Measurements from ENCODE around the gene PRLH.

PRLH gene

GRCh38 chr2:237566401-237567235, at the start of gene PRLH:
Gene PRLH, plus strand, starts transcription at chr2:237566574. Its CDS starts 0 bp downstream, at chr2:237566574.
- Histone ChIP-seq H3K9me3 (ENCODE audit: control insufficient read depth, insufficient read depth, low read depth, low read length) (no peaks in the 10 kb centered on the region), H3K27ac (ENCODE audit: extremely low read depth, low read depth, low read length) (no peak within 1 kb of the TSS), H3K36me3 (ENCODE audit: control insufficient read depth in 2 of 2, insufficient read depth in 1 of 2, low read length in 2 of 2) (no peaks in the 10 kb centered on the region), H3K4me1 (ENCODE audit: control insufficient read depth, insufficient read depth, low read length) (no peaks in the 10 kb centered on the region), H3K4me3 (ENCODE audit: low read depth, low read length) (no peak within 1 kb of the TSS)
- TF ChIP-seq ZNF146 (tag by site-specific recombination; IDR thresholded peaks at IDR 0.05) (no peak), ZNF223 (tag by site-specific recombination; IDR thresholded peaks at IDR 0.05) (no peak), SCRT2 (tag by site-specific recombination; IDR thresholded peaks at IDR 0.05) (no peak), ZNF544 (tag by site-specific recombination; IDR thresholded peaks at IDR 0.05) (no peak), KLF8 (tag by site-specific recombination; IDR thresholded peaks at IDR 0.05) (no peak), ZNF610 (tag by site-specific recombination; IDR thresholded peaks at IDR 0.05; ENCODE audit: borderline replicate concordance) (no peak), ZNF148 (tag by site-specific recombination; IDR thresholded peaks at IDR 0.05; ENCODE audit: borderline replicate concordance) (no peak), ZNF658 (tag by site-specific recombination; IDR thresholded peaks at IDR 0.05) (no peak), ZNF394 (tag by site-specific recombination; IDR thresholded peaks at IDR 0.05; ENCODE audit: borderline replicate concordance) (no peak), HOXA7 (CRISPR knock-in tag; IDR thresholded peaks at IDR 0.05; ENCODE audit: borderline replicate concordance) (no peak), ATF2 (tag by site-specific recombination; IDR thresholded peaks at IDR 0.05; ENCODE audit: low read depth) (no peak), ZNF626 (tag by site-specific recombination; IDR thresholded peaks at IDR 0.05) (no peak), ZNF518A (tag by site-specific recombination; conservative IDR thresholded peaks at IDR 0.05; ENCODE audit: low read depth) (no peak), ZNF629 (tag by site-specific recombination; IDR thresholded peaks at IDR 0.05) (no peak), ZNF488 (tag by site-specific recombination; IDR thresholded peaks at IDR 0.05) (no peak), OVOL3 (tag by site-specific recombination; IDR thresholded peaks at IDR 0.05) (no peak), ZFHX2 (tag by site-specific recombination; conservative IDR thresholded peaks at IDR 0.05) (no peak), ZNF513 (tag by site-specific recombination; IDR thresholded peaks at IDR 0.05) (no peak), KLF7 (tag by site-specific recombination; IDR thresholded peaks at IDR 0.05; ENCODE audit: borderline replicate concordance) (no peak), HOXD13 (CRISPR knock-in tag; IDR thresholded peaks at IDR 0.05; ENCODE audit: borderline replicate concordance) (no peak)
- POLR2A ChIA-PET, result no interaction called here
- CTCF ChIA-PET, result interaction anchor here (0.9 to 2.2 kb wide), 2 partner anchors 54 to 145 kb away, joined by 3 to 9 read pairs; no protein-coding TSS in a partner anchor

All from HEK293 (cell line).